Measurements from ENCODE around the gene TPK1. TPM values are rescaled to one million over a fixed set of nuclear protein-coding genes. Genes with fewer than 3 reads are reported as not detected.

The TPK1 gene
- total RNA-seq, 1 experiment from 2014 or later: 3.1 TPM

DNA sequence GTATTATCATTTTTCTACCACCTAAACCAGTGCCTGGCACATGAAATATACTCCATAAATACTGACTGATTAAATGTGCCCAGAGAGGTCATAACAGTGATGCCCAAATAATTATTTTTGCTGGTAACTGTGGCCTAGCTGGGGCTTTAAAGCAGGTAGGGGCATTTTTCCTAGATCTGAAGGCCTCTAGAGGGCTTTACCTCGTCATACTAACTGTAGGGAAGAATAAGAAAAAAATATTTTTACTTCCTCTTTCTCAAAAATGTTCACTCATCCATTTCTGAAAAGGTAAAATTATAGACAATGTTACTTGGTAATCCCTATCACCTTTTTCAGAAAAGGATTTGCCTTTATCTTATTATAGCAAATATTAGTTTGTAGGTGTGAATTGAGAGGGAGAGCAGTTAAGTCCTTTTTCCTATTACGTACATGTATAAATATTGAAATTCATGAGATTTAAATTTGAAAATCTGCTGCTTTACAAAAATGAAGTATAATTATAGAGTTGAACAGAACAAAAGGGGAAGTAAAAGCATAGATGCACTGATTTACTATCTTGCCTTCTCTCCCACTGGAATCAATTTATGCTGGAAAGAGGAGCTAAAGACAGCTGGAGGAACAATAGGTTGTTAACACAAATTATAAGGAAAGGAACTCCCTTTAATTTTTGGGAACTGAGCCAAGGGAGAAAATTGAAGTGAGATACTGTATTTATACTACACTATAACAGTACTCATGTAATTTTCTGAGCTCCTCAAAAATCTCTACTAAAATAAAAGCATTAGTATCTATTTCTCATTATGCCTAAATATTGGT, 360.8 kb downstream of the TPK1 start:
- H2BK5ac ChIP-seq (ENCODE audit: insufficient read length, low read length): no peak overlapping the region
- H2BK20ac ChIP-seq (ENCODE audit: low read depth, low read length, poor library complexity, severe bottlenecking): no peak overlapping the region
- no peak overlapping the region for H3K18ac ChIP-seq (ENCODE audit: insufficient read length, low read depth, low read length)
- TF ChIP-seq, protein P1, sequence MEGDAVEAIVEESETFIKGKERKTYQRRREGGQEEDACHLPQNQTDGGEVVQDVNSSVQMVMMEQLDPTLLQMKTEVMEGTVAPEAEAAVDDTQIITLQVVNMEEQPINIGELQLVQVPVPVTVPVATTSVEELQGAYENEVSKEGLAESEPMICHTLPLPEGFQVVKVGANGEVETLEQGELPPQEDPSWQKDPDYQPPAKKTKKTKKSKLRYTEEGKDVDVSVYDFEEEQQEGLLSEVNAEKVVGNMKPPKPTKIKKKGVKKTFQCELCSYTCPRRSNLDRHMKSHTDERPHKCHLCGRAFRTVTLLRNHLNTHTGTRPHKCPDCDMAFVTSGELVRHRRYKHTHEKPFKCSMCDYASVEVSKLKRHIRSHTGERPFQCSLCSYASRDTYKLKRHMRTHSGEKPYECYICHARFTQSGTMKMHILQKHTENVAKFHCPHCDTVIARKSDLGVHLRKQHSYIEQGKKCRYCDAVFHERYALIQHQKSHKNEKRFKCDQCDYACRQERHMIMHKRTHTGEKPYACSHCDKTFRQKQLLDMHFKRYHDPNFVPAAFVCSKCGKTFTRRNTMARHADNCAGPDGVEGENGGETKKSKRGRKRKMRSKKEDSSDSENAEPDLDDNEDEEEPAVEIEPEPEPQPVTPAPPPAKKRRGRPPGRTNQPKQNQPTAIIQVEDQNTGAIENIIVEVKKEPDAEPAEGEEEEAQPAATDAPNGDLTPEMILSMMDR (conservative IDR thresholded peaks at IDR 0.05): no peak
- H3K23me2 ChIP-seq (ENCODE audit: insufficient read length, low read depth, low read length, poor library complexity, severe bottlenecking): no peaks in the 10 kb centered on the region
- no peak overlapping the region for H2BK12ac ChIP-seq (ENCODE audit: insufficient read length, low read depth, low read length)
- no peak overlapping the region for H3K56ac ChIP-seq (ENCODE audit: insufficient read length, low read depth, low read length)
- no peaks in the 10 kb centered on the region for H4K20me1 ChIP-seq (ENCODE audit: control insufficient read depth, insufficient read depth, insufficient read length)
- H3K9me3 ChIP-seq (ENCODE audit: control insufficient read depth, low read depth, low read length): no peaks in the 10 kb centered on the region
- H2BK120ac ChIP-seq (ENCODE audit: low read depth, low read length, poor library complexity, severe bottlenecking): no peak overlapping the region
- H3K4ac ChIP-seq (ENCODE audit: low read depth, low read length): no peak overlapping the region
- no peak overlapping the region for H2BK15ac ChIP-seq (ENCODE audit: low read depth, low read length)
- no peaks in the 10 kb centered on the region for H3K4me1 ChIP-seq (ENCODE audit: insufficient read depth, low read length)
- H3K23ac ChIP-seq (ENCODE audit: insufficient read length, low read depth, low read length): no peak overlapping the region
- no peak overlapping the region for H3K14ac ChIP-seq (ENCODE audit: insufficient read depth, low read length)
- Mint-ChIP-seq H3K36me3 (ENCODE audit: insufficient read depth in 1 of 3, low read depth in 3 of 3) (no peaks in the 10 kb centered on the region), H3K9me3 (no peaks in the 10 kb centered on the region; a peak in 1 of 5 replicates), H3K27ac (peak overlapping the region in 1 of 3 experiments; percentile 42; a peak in 2 of 7 replicates), H3K27me3 (ENCODE audit: low read depth) (no peaks in the 10 kb centered on the region), H3K4me3 (no peak overlapping the region), H3K4me1 (peaks cover 29% of the 10 kb centered on the region in 2 experiments)
- H3K27ac ChIP-seq (ENCODE audit: insufficient read length, low read depth, low read length): no peak overlapping the region
- H3K4me2 ChIP-seq (ENCODE audit: insufficient read depth, insufficient read length, low read length): peak overlapping the region; percentile 28
- no peak overlapping the region for H4K5ac ChIP-seq (ENCODE audit: insufficient read length, low read depth, low read length)
- H4K8ac ChIP-seq (replicated peaks; ENCODE audit: insufficient read length, low read depth, low read length): no peak overlapping the region
- H3K79me2 ChIP-seq (ENCODE audit: insufficient read depth, low read length): no peaks in the 10 kb centered on the region
- H3T11ph ChIP-seq (ENCODE audit: low read length): no peak overlapping the region
- no peak overlapping the region for H3K9ac ChIP-seq (ENCODE audit: extremely low read depth, insufficient read length, low read length)
- no CpG with 5 or more reads among the region's 2 CpGs for WGBS (ENCODE audit: extremely low coverage, insufficient read length, low lambda C conversion rate)
- no peak overlapping the region for H4K91ac ChIP-seq (ENCODE audit: insufficient read length, low read depth, low read length)
- DNase-seq: no peak
- no peaks in the 10 kb centered on the region for H3K79me1 ChIP-seq (ENCODE audit: insufficient read depth, low read depth, low read length, poor library complexity, severe bottlenecking)
- no peaks in the 10 kb centered on the region for H3K27me3 ChIP-seq (ENCODE audit: insufficient read depth, low read length)
- H2AK5ac ChIP-seq (ENCODE audit: insufficient read length, low read length): no peak overlapping the region
- no peak overlapping the region for H2AFZ ChIP-seq (ENCODE audit: low read length)

Data from H9 (cell line).